Body of pancreas (tissue), 4 donors: ENCODE results near the gene PPP4R1. TPM values are rescaled to one million over a fixed set of nuclear protein-coding genes. Genes with fewer than 3 reads are reported as not detected.

Experiments used
- ATAC-seq: fragments of 150-250 bp; one replicate; pipeline ENCODE4 v1.9.1; 2016
- DNase-seq, 4 donors: peaks; one replicate each; pipeline ENCODE4 v3.0.0-alpha.2; 2019
- H3K27ac ChIP-seq, 4 donors: fragments of 200-600 bp; sonication (generic); 1 replicate in 3 of 4; 2 replicates in 1 of 4; pipeline versions ENCODE4 v1.5.1 to v1.6.1; 2016 to 2019; ENCODE audit warnings: mild to moderate bottlenecking in 1 of 4, mixed read lengths in 1 of 4, moderate library complexity in 1 of 4
- H3K27me3 ChIP-seq, 2 donors: fragments of 200-600 bp; sonication (generic); one replicate each; pipeline ENCODE4 v1.6.0; 2016; ENCODE audit warnings: mild to moderate bottlenecking in 1 of 2
- H3K36me3 ChIP-seq, 2 donors: fragments of 200-600 bp; sonication (generic); replicated peaks in 1 of 2; 2 replicates each; pipeline ENCODE4 v1.5.1; 2016; ENCODE audit warnings: low read depth in 2 of 2; ENCODE audit not compliant: insufficient read depth in 1 of 2
- H3K4me1 ChIP-seq: fragments of 200-600 bp; sonication (generic); one replicate; pipeline ENCODE4 v1.6.0; 2016
- H3K4me3 ChIP-seq, 2 donors: fragments of 200-600 bp; sonication (generic); 1 replicate in 1 of 2; 2 replicates in 1 of 2; pipeline ENCODE4 v1.5.1; 2016 to 2019
- H3K9me3 ChIP-seq, 3 donors: fragments of 200-600 bp; sonication (generic); 1 replicate in 2 of 3; 2 replicates in 1 of 3; pipeline ENCODE4 v1.5.1; 2016
- POLR2A ChIP-seq, 3 donors: fragments of 450-650 bp; IDR thresholded peaks; one replicate each; pipeline ENCODE4 v1.6.1; 2016; ENCODE audit warnings: antibody characterized with exemption in 3 of 3, mild to moderate bottlenecking in 2 of 3
- WGBS, 2 donors: methylation state at CpG; one replicate each; pipeline ENCODE4 v1.1.5; 2017; 5-methylcytosine and 5-hydroxymethylcytosine counted together
- intact Hi-C: fragments of 100-400 bp; cut with DNase I; formaldehyde crosslinking; loops from one replicate; pipeline ENCODE4 v1.15.1; 2023
- total RNA-seq, 2 donors: library from RNA; depleted of rRNA; stranded (reverse); fragments of >200 nt; gene quantifications; one replicate each; pipeline ENCODE4 v1.1.0, GENCODE V29; 2016
- TF ChIP-seq, protein P1 (sequence below), 7 experiments: fragments of 450-650 bp in 4 of 7; fragments of 200-600 bp in 3 of 7; sonication (generic) in 3 of 7; IDR thresholded peaks; one replicate each; pipeline ENCODE4 v1.5.1; 2016 to 2019; ENCODE audit warnings: antibody characterized with exemption in 7 of 7

The PPP4R1 gene
- total RNA-seq, 2 donors from 2014 or later: 46.4 to 73.5 TPM

DNA sequence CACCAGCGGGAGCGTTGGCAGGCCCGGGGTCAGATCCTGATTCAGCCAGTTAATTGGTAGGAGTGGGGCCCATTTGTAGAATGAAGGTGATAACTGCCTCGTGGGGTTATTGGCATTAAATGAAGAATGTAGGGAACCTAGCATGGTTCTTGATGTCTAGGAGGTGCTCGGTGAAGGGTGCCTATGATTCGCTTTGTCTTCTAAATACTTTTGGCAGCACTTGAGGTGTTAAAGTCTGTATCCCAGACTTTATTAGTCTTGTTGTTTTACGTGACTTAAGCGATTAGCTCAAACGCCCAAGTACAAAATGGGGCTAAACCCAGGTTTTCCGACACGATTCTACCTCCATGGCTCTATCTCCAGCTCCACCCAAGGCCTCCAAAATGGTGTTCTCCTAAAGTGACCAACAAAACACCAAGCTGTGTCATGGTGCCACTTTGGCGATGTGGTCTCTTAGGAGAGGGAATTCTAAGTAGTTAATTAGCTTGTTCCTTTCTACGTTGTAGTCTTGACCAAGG, 980 bp upstream of the PPP4R1 start:
- no peak for ATAC-seq
- DNase-seq: no peak
- no peaks in the 10 kb centered on the region for H3K9me3 ChIP-seq
- H3K27me3 ChIP-seq: no peaks in the 10 kb centered on the region
- H3K27ac ChIP-seq: peak overlapping the region; percentile 96 to 99 (median 96)
- intact Hi-C loops: no loop called here
- peak overlapping the region; percentile 10 to 11 for H3K4me3 ChIP-seq
- TF ChIP-seq, protein P1, sequence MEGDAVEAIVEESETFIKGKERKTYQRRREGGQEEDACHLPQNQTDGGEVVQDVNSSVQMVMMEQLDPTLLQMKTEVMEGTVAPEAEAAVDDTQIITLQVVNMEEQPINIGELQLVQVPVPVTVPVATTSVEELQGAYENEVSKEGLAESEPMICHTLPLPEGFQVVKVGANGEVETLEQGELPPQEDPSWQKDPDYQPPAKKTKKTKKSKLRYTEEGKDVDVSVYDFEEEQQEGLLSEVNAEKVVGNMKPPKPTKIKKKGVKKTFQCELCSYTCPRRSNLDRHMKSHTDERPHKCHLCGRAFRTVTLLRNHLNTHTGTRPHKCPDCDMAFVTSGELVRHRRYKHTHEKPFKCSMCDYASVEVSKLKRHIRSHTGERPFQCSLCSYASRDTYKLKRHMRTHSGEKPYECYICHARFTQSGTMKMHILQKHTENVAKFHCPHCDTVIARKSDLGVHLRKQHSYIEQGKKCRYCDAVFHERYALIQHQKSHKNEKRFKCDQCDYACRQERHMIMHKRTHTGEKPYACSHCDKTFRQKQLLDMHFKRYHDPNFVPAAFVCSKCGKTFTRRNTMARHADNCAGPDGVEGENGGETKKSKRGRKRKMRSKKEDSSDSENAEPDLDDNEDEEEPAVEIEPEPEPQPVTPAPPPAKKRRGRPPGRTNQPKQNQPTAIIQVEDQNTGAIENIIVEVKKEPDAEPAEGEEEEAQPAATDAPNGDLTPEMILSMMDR (IDR thresholded peaks at IDR 0.05): no peak
- TF ChIP-seq POLR2A (IDR thresholded peaks at IDR 0.05): no peak
- WGBS, 2 donors: 37 to 42% methylated on average over 12 to 13 of the region's 13 CpGs
- H3K36me3 ChIP-seq: no peaks in the 10 kb centered on the region
- H3K4me1 ChIP-seq: peaks cover 23% of the 10 kb centered on the region

DNA sequence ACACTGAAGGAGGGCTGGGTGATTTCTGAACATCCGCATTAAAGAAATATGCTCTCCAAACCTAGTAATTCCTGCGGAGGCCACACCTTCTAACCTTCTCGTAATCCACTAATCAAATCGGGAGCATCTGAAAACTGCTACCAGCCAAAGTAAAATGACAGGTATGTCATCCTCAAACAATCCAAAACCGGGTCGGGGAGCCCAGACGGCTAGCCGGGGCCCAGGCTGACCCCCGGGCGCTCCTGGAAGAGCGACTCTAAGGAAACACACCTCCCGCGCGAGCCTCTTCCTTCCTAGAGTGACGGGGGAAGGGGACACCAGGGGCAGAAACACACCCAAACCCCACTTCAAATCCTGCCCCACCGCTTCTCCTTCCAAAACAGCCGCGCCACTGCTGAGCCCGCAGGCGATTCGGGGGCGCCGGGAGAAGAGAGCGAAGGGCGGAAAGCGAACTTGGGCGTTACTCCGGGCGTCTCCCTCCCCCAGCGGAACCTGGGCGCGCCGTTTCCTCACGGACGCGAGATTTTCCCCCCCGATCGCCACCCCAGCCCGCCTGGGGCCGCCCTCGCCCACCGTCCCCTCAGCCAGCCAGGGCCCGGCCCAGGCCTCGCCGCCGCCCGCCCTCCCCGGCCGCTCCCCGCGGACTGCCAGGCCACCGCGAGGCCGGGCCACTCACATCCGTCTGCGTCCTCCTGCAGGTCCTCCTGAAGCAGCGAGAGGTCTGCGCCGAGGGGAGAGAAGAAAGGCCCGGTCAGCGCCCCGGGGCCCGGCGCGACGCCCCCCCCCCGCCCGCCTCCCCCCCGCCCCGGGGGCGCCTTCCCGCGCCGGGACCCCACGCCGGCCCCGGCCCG, 584 bp downstream of the PPP4R1 start:
- ATAC-seq (peak; percentile 52), DNase-seq (peak; percentile 53 to 64 (median 62))
- Histone ChIP-seq H3K27me3 (no peaks in the 10 kb centered on the region), H3K36me3 (no peaks in the 10 kb centered on the region), H3K4me1 (peaks cover 32% of the 10 kb centered on the region), H3K27ac (peak overlapping the region; percentile 96 to 99 (median 96)), H3K4me3 (peak overlapping the region; percentile 62 to 72), H3K9me3 (no peaks in the 10 kb centered on the region)
- WGBS, 2 donors: 0 to 1% methylated on average over 8 to 42 of the region's 78 CpGs
- intact Hi-C loops: no loop called here
- TF ChIP-seq, protein P1 (IDR thresholded peaks at IDR 0.05): no peak
- peak; percentile 45 to 58 (median 52) for TF ChIP-seq POLR2A (IDR thresholded peaks at IDR 0.05)

DNA sequence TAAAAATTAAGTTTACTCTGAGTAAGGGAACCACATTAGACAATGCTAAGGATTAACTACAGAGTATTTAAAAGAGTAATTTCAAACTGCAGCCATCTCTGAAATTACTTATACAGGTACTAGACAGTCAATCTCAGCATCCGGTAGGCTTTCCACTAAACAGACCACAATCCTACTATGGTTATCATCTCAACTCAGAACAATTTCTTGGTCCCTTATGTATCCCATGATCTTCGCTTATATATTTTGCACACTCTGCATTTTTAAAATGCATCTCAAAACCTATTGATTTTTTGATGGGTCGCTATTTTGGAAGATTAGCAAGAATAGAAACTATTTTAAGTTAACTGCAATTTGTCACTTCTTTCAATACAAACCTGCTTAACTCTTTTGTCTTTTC, 1.4 kb downstream of the PPP4R1 start:
- Histone ChIP-seq H3K4me3 (peak overlapping the region in 1 of 2 donors; percentile 62), H3K36me3 (no peaks in the 10 kb centered on the region), H3K27me3 (no peaks in the 10 kb centered on the region), H3K9me3 (no peaks in the 10 kb centered on the region), H3K27ac (peak overlapping the region; percentile 36 to 99 (median 96)), H3K4me1 (peaks cover 40% of the 10 kb centered on the region)
- 23 to 32% methylated on average over 3 of the region's 3 CpGs for WGBS, 2 donors
- no peak for DNase-seq
- intact Hi-C loops: no loop called here
- TF ChIP-seq, protein P1 (IDR thresholded peaks at IDR 0.05): no peak
- TF ChIP-seq POLR2A (IDR thresholded peaks at IDR 0.05): no peak
- ATAC-seq: no peak

DNA sequence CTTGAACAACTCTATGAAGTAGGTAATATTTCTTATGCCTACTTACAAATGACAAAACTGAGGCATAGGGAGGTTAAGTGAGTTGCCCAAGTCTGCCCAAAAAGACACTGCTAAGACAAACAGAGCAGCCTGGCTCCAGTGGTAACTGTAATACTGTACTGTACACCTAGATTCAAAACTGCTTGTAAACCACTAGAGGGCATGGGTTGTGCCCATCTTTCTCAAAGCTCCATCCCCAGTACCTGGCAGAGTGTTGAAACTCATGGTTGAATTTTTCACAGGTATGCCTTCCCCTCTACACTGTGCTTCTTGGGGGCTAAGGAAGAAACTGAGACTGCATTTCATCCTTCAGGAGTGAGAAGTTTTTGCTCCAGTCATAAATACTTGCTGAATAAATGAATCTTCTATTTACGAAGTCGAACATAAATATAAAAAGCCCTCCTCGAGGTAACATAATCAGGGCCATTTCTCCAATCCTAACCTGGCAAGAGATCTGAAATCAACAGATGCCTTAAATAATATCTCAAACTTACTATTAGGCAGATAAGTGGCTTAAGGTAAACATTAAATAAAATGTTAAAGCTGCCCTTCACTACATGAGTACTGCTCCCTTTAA, 2.0 kb downstream of the PPP4R1 start:
- 36 to 42% methylated on average over 3 of the region's 3 CpGs for WGBS, 2 donors
- no peak overlapping the region for H3K4me3 ChIP-seq
- DNase-seq: peak; percentile 52 to 70 (median 64)

More for the DNA sequence above, 2.0 kb downstream of the PPP4R1 start:
- intact Hi-C loops: no loop called here
- Histone ChIP-seq H3K27ac (peak overlapping the region in 3 of 4 donors; percentile 36 to 97 (median 96)), H3K9me3 (no peaks in the 10 kb centered on the region), H3K4me1 (peaks cover 42% of the 10 kb centered on the region), H3K27me3 (no peaks in the 10 kb centered on the region), H3K36me3 (no peaks in the 10 kb centered on the region)
- TF ChIP-seq, protein P1 (IDR thresholded peaks at IDR 0.05): peak; percentile 34 to 77 (median 72)
- TF ChIP-seq POLR2A (IDR thresholded peaks at IDR 0.05): no peak
- peak; percentile 48 for ATAC-seq
